Measurements from ENCODE around the gene RELN. TPM values are rescaled to one million over a fixed set of nuclear protein-coding genes. Genes with fewer than 3 reads are reported as not detected.
A peak's percentile ranks its signal among the peaks of the same experiment; 100 is the strongest.
"Not testable (repeated sequence)": the region's sequence is repeated elsewhere in the genome, so short reads cannot be mapped to it uniquely, and the experiment has no call there.

The RELN gene
- under 0.01 and 0.97 TPM in 2 replicates for total RNA-seq

- peak; percentile 23 for DNase-seq (ENCODE audit: low read depth)
- peak within 1 kb of the TSS; percentile 37 for H3K4me3 ChIP-seq (ENCODE audit: low read depth, low read length)
- TF ChIP-seq CTCF (IDR thresholded peaks at IDR 0.05; ENCODE audit: insufficient read depth, low read depth, low read length): no peak
These were observed at the start of gene RELN for GRCh38 chr7:103989200-103989784. Gene RELN, minus strand, starts transcription at chr7:103989658. Its CDS starts 302 bp downstream, at chr7:103989356.

DNA sequence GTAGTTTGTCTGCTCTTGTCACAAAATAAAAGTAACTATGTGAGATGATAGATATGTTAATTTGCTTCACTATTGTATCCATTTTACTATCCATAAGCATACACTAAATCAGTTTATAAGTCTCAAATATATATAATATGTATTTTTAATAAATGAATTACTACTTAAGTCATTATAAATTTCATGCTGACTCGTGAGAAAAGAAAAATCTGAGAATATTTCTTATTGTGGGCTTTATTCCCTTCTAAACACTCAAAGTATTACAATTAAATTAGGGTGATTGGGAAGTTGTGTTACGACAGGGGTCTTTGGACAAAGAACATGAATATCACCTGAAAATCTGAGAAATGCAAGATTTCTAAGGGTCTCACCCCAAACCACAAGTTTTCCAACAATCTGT, 48.7 kb upstream of the RELN start:
- no peak for TF ChIP-seq CTCF (IDR thresholded peaks at IDR 0.05; ENCODE audit: insufficient read depth, low read depth, low read length)
- no peak for DNase-seq (ENCODE audit: low read depth)
- no peak overlapping the region for H3K4me3 ChIP-seq (ENCODE audit: low read depth, low read length)

DNA sequence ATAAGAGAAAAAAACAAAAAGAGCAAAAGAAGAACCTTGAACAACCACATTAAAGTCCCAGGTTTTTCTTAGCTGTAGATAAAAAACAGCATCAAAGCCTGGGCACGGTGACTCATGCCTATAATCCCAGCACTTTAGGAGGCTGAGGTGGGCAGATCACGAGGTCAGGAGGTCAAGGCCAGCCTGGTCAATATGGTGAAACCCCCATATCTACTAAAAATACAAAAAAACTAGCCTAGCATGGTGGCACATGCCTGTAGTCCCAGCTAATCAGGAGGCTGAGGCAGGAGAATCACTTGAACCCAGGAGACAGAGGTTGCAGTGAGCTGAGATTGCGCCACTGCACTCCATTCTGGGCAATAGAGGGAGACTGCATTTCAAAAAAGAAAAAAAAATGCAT, 47.4 kb upstream of the RELN start:
- not testable (repeated sequence) for DNase-seq (ENCODE audit: low read depth); H3K4me3 ChIP-seq (ENCODE audit: low read depth, low read length)

DNA sequence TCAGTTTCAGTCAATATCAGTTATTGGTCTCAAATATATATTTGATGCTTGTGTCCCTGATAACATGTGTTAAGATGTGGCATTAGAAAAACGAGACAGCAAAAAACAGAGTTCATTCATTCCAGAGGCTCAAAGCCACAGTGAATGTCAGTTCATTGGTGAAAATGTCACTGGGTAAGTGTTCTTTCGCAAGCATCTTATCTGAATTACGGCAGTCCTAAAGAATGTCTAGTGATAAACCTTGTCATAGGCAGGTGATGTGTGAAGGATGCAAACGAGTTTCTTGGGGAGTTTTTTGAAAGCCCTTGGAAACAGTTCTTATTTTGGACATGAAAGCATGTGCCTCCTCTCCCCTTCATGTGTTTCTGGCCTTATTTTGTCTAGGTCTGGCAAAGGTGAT, 45.9 kb upstream of the RELN start:
- DNase-seq (ENCODE audit: low read depth): no peak
- H3K4me3 ChIP-seq (ENCODE audit: low read depth, low read length): no peak overlapping the region
- TF ChIP-seq CTCF (IDR thresholded peaks at IDR 0.05; ENCODE audit: insufficient read depth, low read depth, low read length): no peak

- DNase-seq (ENCODE audit: low read depth): no peak
- no peak overlapping the region for H3K4me3 ChIP-seq (ENCODE audit: low read depth, low read length)
- TF ChIP-seq CTCF (IDR thresholded peaks at IDR 0.05; ENCODE audit: insufficient read depth, low read depth, low read length): no peak
These were observed 45.2 kb upstream of the RELN start for GRCh38 chr7:104034679-104035078.

DNA sequence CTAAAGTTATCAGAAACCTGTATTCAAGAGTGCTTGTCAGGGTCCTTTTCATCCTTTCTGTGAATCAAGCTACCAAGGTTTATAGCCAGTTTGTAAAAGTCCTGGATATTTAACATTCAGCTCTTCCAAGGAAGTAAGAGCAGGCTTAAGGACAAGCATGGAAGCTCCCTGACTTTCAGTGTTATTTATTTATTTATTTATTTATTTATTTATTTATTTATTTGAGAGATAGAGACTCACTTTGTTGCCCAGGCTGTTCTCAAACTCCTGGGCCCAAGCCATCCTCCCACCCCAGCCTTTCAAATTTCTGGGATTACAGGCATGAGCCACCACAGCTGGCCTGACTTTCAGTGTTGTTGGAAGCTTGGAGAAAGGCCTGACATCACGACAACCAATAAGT, 44.4 kb upstream of the RELN start:
- no peak overlapping the region for H3K4me3 ChIP-seq (ENCODE audit: low read depth, low read length)
- no peak for DNase-seq (ENCODE audit: low read depth)
- TF ChIP-seq CTCF (IDR thresholded peaks at IDR 0.05; ENCODE audit: insufficient read depth, low read depth, low read length): no peak

DNA sequence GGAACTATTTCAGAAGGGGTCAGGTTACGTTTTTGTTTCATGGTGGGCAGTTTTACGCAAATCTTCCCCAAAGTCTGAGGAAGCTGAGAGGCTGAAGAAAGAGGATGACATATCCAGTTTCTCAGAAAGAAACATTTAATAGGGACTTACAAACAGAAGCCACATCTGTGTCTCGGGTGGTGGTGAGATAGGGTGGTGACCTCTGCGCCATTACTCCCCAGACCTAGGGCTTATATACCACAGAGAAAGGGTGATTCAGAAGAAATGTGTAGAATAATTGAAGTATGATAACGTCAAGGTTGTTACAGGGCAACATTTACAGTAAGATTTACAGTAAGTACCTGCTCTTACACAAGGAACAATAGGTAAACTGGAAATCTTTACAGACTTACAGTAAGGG, 43.0 kb upstream of the RELN start:
- no peak overlapping the region for H3K4me3 ChIP-seq (ENCODE audit: low read depth, low read length)
- DNase-seq (ENCODE audit: low read depth): no peak
- no peak for TF ChIP-seq CTCF (IDR thresholded peaks at IDR 0.05; ENCODE audit: insufficient read depth, low read depth, low read length)

Measured in fibroblast of villous mesenchyme (primary cell).